Lower lobe of right lung (tissue), 2 donors: Measurements from ENCODE around the gene LMF1. TPM values are rescaled to one million over a fixed set of nuclear protein-coding genes. Genes with fewer than 3 reads are reported as not detected.

Source experiments
- ATAC-seq, 2 donors: fragments of 200-7000 bp; cut with Tn5 transposase; one replicate each; pipeline ENCODE4 v1.9.1; 2020 to 2022; ENCODE audit warnings: mild to moderate bottlenecking in 2 of 2, moderate library complexity in 2 of 2
- DNase-seq: peaks from one replicate; pipeline ENCODE4 v3.0.0-alpha.2; 2020
- H3K27ac ChIP-seq: fragments of 200-600 bp; one replicate; pipeline ENCODE4 v1.8.0; 2022
- H3K27me3 ChIP-seq: fragments of 200-600 bp; one replicate; pipeline ENCODE4 v1.8.0; 2022; ENCODE audit warnings: low read depth
- H3K36me3 ChIP-seq: fragments of 200-600 bp; one replicate; pipeline ENCODE4 v1.8.0; 2022; ENCODE audit warnings: mild to moderate bottlenecking
- H3K4me1 ChIP-seq: fragments of 200-600 bp; one replicate; pipeline ENCODE4 v1.8.0; 2022
- H3K4me3 ChIP-seq: fragments of 200-600 bp; one replicate; pipeline ENCODE4 v1.8.0; 2022; ENCODE audit warnings: mild to moderate bottlenecking
- H3K9me3 ChIP-seq: fragments of 200-600 bp; one replicate; pipeline ENCODE4 v1.8.0; 2022
- CTCF ChIP-seq: fragments of 200-600 bp; IDR thresholded peaks from one replicate; pipeline ENCODE4 v1.8.0; 2022; ENCODE audit warnings: antibody characterized with exemption, mild to moderate bottlenecking
- intact Hi-C: fragments of 100-400 bp; cut with DNase I; formaldehyde crosslinking; loops from one replicate; pipeline ENCODE4 v1.11.0; 2022
- total RNA-seq: library from RNA; stranded (reverse); fragmentation: NEBNext Ultra II Directional; extraction: Animal tissue kit (Norgen Biotek cat#: 25700); gene quantifications from one replicate; pipeline ENCODE4 v1.2.1, GENCODE V29; 2021
- donor health status: DM: no; HTN: yes; CAD: no; lungs with severe emphysema.

The LMF1 gene
- total RNA-seq, 1 donor from 2014 or later: 23.8 TPM

- ATAC-seq (no peak), DNase-seq (no peak)
- no peak overlapping the region for H3K27ac ChIP-seq
- intact Hi-C loops: no loop called here
- H3K27me3 ChIP-seq: peaks cover 21% of the 10 kb centered on the region
- H3K9me3 ChIP-seq: no peaks in the 10 kb centered on the region
- H3K4me3 ChIP-seq: no peak overlapping the region
- TF ChIP-seq CTCF: no peak
- no peaks in the 10 kb centered on the region for H3K4me1 ChIP-seq
- H3K36me3 ChIP-seq: no peaks in the 10 kb centered on the region
These were observed 36.0 kb upstream of the LMF1 start for GRCh38 chr16:1006781-1007180.

GRCh38 chr16:1005286-1005685 lies 34.5 kb upstream of the LMF1 start:
- H3K27me3 ChIP-seq: peaks cover 18% of the 10 kb centered on the region
- ATAC-seq (no peak), DNase-seq (no peak)

GRCh38 chr16:1003391-1004347 lies 32.9 kb upstream of the LMF1 start:
- Histone ChIP-seq H3K4me1 (no peaks in the 10 kb centered on the region), H3K9me3 (no peaks in the 10 kb centered on the region), H3K27me3 (peaks cover 20% of the 10 kb centered on the region), H3K27ac (no peak overlapping the region), H3K4me3 (no peak overlapping the region), H3K36me3 (no peaks in the 10 kb centered on the region)
- intact Hi-C loops: no loop called here
- no peak for DNase-seq
- no peak for TF ChIP-seq CTCF
- no peak for ATAC-seq

More at GRCh38 chr16:1005286-1005685, 34.5 kb upstream of the LMF1 start:
- no peak for TF ChIP-seq CTCF
- Histone ChIP-seq H3K36me3 (no peaks in the 10 kb centered on the region), H3K27ac (no peak overlapping the region), H3K4me3 (no peak overlapping the region), H3K9me3 (no peaks in the 10 kb centered on the region), H3K4me1 (no peaks in the 10 kb centered on the region)
- intact Hi-C loops: no loop called here

GRCh38 chr16:1002399-1003166 lies 31.8 kb upstream of the LMF1 start:
- Histone ChIP-seq H3K4me3 (no peak overlapping the region), H3K9me3 (no peaks in the 10 kb centered on the region), H3K36me3 (no peaks in the 10 kb centered on the region), H3K27ac (no peak overlapping the region), H3K27me3 (peaks cover 31% of the 10 kb centered on the region), H3K4me1 (no peaks in the 10 kb centered on the region)
- ATAC-seq (no peak), DNase-seq (no peak)
- no peak for TF ChIP-seq CTCF
- intact Hi-C loops: no loop called here

- no peak for TF ChIP-seq CTCF
- Histone ChIP-seq H3K27ac (no peak overlapping the region), H3K36me3 (no peaks in the 10 kb centered on the region), H3K4me3 (no peak overlapping the region), H3K4me1 (peaks cover 3% of the 10 kb centered on the region), H3K9me3 (no peaks in the 10 kb centered on the region), H3K27me3 (peaks cover 42% of the 10 kb centered on the region)
- DNase-seq (no peak), ATAC-seq (no peak)
- intact Hi-C loops: no loop called here
These were observed 30.3 kb upstream of the LMF1 start for GRCh38 chr16:1001096-1001495.
